ENCODE data around the gene LRRC59.
A peak's percentile ranks its signal among the peaks of the same experiment; 100 is the strongest.

Gene LRRC59

DNA sequence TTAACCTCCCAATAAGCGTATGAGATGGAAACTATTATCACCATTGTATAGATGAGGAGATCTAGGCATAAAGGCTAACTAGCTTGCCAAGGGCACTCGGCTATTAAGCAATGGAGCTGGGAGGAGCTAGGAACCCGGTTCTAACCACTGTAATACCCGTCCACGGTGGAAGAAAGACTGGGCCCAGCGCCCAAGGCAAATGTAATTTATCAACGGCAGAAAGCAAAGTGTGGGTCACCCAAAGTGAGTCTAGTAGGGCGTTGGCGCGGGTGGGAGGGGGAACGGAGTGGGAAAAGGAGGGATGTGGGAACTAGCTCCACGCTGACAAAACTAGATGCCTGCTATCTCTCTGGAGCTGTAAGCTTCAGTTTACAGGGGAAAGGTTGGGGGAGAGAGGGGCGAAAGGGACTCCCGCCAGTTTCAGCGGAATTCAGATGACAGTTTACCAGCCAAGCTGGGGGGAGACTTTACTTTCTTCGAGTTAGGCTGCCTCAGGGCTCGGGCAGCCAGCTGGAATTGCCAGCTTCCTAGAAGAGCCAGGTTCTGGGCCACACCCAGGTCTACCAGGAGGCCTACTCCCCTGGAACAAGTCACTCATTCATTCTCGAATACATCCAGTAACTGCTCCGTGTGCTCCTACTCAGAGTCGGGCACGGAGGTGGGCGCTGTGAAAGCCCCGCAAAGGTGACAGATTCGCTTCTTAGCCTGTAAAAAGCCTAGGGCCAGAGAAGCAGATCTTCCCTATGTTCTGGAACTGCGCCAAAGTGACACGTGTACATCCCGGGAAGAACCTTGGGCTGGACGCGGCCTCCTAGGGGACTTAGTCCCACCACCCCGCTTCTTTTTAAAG is 837 bp downstream of the LRRC59 start:
- Histone ChIP-seq H2AFZ (ENCODE audit: low read length) (no peak overlapping the region), H3K79me2 (ENCODE audit: low read length) (peaks cover 54% of the 10 kb centered on the region), H3K36me3 (replicated peaks; ENCODE audit: insufficient read depth, low read length) (peaks cover 25% of the 10 kb centered on the region; the same call in 1 of the 2 replicates), H3K4me3 (ENCODE audit: low read length) (peak overlapping the region; percentile 98), H3K4me1 (ENCODE audit: low read length) (peaks cover 31% of the 10 kb centered on the region), H3K9me2 (replicated peaks; ENCODE audit: insufficient read depth, low read length) (no peaks in the 10 kb centered on the region), H3K9ac (ENCODE audit: low read length) (peak overlapping the region; percentile 99), H3F3A (ENCODE audit: insufficient read depth, low read length) (peaks cover 23% of the 10 kb centered on the region; the same call in 1 of the 2 replicates), H3K27ac (ENCODE audit: low read length) (peak overlapping the region; percentile 53; the same call in 1 of the 2 replicates), H4K20me1 (ENCODE audit: insufficient read depth, low read length) (no peaks in the 10 kb centered on the region), H3K9me3 (replicated peaks; ENCODE audit: insufficient read depth, low read length) (no peaks in the 10 kb centered on the region), H3K4me2 (ENCODE audit: low read depth, low read length) (peak overlapping the region; percentile 89), H3K27me3 (replicated peaks; ENCODE audit: insufficient read depth, low read length) (no peaks in the 10 kb centered on the region)
- DNase-seq = peak; percentile 19
- no peak for TF ChIP-seq EZH2 (optimal IDR thresholded peaks at IDR 0.05; ENCODE audit: low read depth, low read length)
- TF ChIP-seq, protein P1, sequence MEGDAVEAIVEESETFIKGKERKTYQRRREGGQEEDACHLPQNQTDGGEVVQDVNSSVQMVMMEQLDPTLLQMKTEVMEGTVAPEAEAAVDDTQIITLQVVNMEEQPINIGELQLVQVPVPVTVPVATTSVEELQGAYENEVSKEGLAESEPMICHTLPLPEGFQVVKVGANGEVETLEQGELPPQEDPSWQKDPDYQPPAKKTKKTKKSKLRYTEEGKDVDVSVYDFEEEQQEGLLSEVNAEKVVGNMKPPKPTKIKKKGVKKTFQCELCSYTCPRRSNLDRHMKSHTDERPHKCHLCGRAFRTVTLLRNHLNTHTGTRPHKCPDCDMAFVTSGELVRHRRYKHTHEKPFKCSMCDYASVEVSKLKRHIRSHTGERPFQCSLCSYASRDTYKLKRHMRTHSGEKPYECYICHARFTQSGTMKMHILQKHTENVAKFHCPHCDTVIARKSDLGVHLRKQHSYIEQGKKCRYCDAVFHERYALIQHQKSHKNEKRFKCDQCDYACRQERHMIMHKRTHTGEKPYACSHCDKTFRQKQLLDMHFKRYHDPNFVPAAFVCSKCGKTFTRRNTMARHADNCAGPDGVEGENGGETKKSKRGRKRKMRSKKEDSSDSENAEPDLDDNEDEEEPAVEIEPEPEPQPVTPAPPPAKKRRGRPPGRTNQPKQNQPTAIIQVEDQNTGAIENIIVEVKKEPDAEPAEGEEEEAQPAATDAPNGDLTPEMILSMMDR (IDR thresholded peaks at IDR 0.05; ENCODE audit: low read length) = no peak
- no peak for TF ChIP-seq EZH2phosphoT487 (IDR thresholded peaks at IDR 0.05; ENCODE audit: low read length)

DNA sequence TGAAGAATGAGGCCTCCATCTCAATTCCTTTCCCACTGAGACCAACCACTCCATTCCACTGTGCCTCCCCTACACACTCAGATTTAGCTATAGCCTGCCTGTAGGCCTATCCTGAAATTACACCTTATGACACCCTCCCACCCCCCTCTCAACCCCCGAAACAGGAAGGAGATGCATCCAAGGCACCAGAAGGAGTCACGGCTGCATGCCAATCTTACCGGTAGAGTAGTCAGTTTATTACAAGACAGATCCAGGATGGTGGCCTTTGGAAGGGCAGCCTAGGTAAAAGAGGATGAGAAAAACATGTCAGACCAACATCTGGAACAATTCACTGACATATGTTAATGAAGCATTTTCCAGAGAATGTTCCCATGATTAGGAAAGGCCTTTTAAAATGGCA is 2.6 kb downstream of the LRRC59 start:
- Histone ChIP-seq H3K27me3 (replicated peaks; ENCODE audit: insufficient read depth, low read length) (no peaks in the 10 kb centered on the region), H3K4me2 (ENCODE audit: low read depth, low read length) (peak overlapping the region; percentile 89; the same call in 1 of the 2 replicates), H4K20me1 (ENCODE audit: insufficient read depth, low read length) (no peaks in the 10 kb centered on the region), H2AFZ (ENCODE audit: low read length) (no peak overlapping the region), H3K4me1 (ENCODE audit: low read length) (peaks cover 39% of the 10 kb centered on the region), H3K4me3 (ENCODE audit: low read length) (no peak overlapping the region), H3K27ac (ENCODE audit: low read length) (no peak overlapping the region), H3K79me2 (ENCODE audit: low read length) (peaks cover 67% of the 10 kb centered on the region), H3K9me2 (replicated peaks; ENCODE audit: insufficient read depth, low read length) (no peaks in the 10 kb centered on the region), H3F3A (ENCODE audit: insufficient read depth, low read length) (peaks cover 23% of the 10 kb centered on the region; the same call in 1 of the 2 replicates), H3K9ac (ENCODE audit: low read length) (no peak overlapping the region), H3K9me3 (replicated peaks; ENCODE audit: insufficient read depth, low read length) (no peaks in the 10 kb centered on the region), H3K36me3 (replicated peaks; ENCODE audit: insufficient read depth, low read length) (peaks cover 25% of the 10 kb centered on the region; the same call in 1 of the 2 replicates)
- no peak for TF ChIP-seq EZH2 (optimal IDR thresholded peaks at IDR 0.05; ENCODE audit: low read depth, low read length)
- no peak for TF ChIP-seq EZH2phosphoT487 (IDR thresholded peaks at IDR 0.05; ENCODE audit: low read length)
- TF ChIP-seq, protein P1 (IDR thresholded peaks at IDR 0.05; ENCODE audit: low read length) = no peak
- no peak for DNase-seq

DNA sequence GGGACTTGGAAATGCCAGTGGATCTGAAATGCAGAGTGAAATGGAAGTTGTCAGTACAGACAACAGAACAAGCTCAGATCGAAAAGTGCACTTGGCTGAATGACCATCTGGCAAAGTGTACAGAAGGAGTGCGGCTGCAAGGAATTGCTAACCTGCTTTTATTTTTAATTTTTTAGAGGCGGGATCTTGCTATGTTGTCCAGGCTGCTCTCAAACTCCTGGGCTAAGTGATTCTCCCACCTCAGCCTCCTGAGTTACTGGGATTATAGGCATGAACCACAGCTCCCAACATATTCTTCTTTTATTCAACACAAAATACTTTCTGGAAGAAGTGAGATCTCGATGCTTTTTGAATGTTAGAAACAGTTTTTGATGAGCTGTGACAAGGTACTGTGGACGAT is 3.6 kb downstream of the LRRC59 start:
- H3K9ac ChIP-seq (ENCODE audit: low read length) = no peak overlapping the region
- no peak overlapping the region for H3K4me2 ChIP-seq (ENCODE audit: low read depth, low read length)
- DNase-seq = no peak
- H4K20me1 ChIP-seq (ENCODE audit: insufficient read depth, low read length) = no peaks in the 10 kb centered on the region
- H2AFZ ChIP-seq (ENCODE audit: low read length) = no peak overlapping the region
- no peak for TF ChIP-seq EZH2 (optimal IDR thresholded peaks at IDR 0.05; ENCODE audit: low read depth, low read length)
- TF ChIP-seq, protein P1 (IDR thresholded peaks at IDR 0.05; ENCODE audit: low read length) = no peak
- no peak for TF ChIP-seq EZH2phosphoT487 (IDR thresholded peaks at IDR 0.05; ENCODE audit: low read length)
- H3K9me3 ChIP-seq (replicated peaks; ENCODE audit: insufficient read depth, low read length) = no peaks in the 10 kb centered on the region
- H3K27me3 ChIP-seq (replicated peaks; ENCODE audit: insufficient read depth, low read length) = no peaks in the 10 kb centered on the region
- H3F3A ChIP-seq (ENCODE audit: insufficient read depth, low read length) = peaks cover 23% of the 10 kb centered on the region; the same call in 1 of the 2 replicates
- H3K79me2 ChIP-seq (ENCODE audit: low read length) = peaks cover 77% of the 10 kb centered on the region
- 0 out of 2 replicates have a peak overlapping the region, but pooled peaks have one; percentile 7 for H3K27ac ChIP-seq (ENCODE audit: low read length)
- H3K4me3 ChIP-seq (ENCODE audit: low read length) = no peak overlapping the region
- no peaks in the 10 kb centered on the region for H3K9me2 ChIP-seq (replicated peaks; ENCODE audit: insufficient read depth, low read length)
- H3K4me1 ChIP-seq (ENCODE audit: low read length) = peaks cover 39% of the 10 kb centered on the region
- peaks cover 29% of the 10 kb centered on the region for H3K36me3 ChIP-seq (replicated peaks; ENCODE audit: insufficient read depth, low read length)
